Neural crest cell (in vitro differentiated cells): Measurements from ENCODE around the gene GABBR1. TPM values are rescaled to one million over a fixed set of nuclear protein-coding genes. Genes with fewer than 3 reads are reported as not detected.

Experiments used
- DNase-seq: peaks from one replicate; pipeline ENCODE4 v3.0.0; 2021; ENCODE audit warnings: low read depth, mixed read lengths, low spot score
- H3K27ac Mint-ChIP-seq: one replicate; pipeline ENCODE4 v1.8.0; 2021; ENCODE audit warnings: mild to moderate bottlenecking, mixed read lengths; ENCODE audit not compliant: unreplicated experiment
- H3K27me3 Mint-ChIP-seq: 2 replicates; pipeline ENCODE4 v1.8.0; 2021; ENCODE audit warnings: low read depth, mild to moderate bottlenecking, mixed read lengths
- H3K36me3 Mint-ChIP-seq: 2 replicates; pipeline ENCODE4 v1.8.0; 2021; ENCODE audit warnings: low read depth, mild to moderate bottlenecking, mixed read lengths
- H3K4me1 Mint-ChIP-seq: 2 replicates; pipeline ENCODE4 v1.8.0; 2021; ENCODE audit warnings: mixed read lengths
- H3K4me3 Mint-ChIP-seq: one replicate; pipeline ENCODE4 v1.8.0; 2021; ENCODE audit warnings: mild to moderate bottlenecking, mixed read lengths
- H3K9me3 Mint-ChIP-seq: 2 replicates; pipeline ENCODE4 v1.8.0; 2021; ENCODE audit warnings: mixed read lengths
- total RNA-seq: library from RNA; stranded (reverse); gene quantifications from 2 replicates; pipeline ENCODE4 v1.2.1, GENCODE V29; 2021
- TF ChIP-seq, protein P1 (sequence below): fragments of 200-600 bp; sonication (generic); conservative IDR thresholded peaks from 2 replicates; pipeline ENCODE4 v1.5.0; 2021; ENCODE audit warnings: antibody characterized with exemption, mild to moderate bottlenecking

The GABBR1 gene
- total RNA-seq, 1 donor from 2014 or later: 79.7 TPM

DNA sequence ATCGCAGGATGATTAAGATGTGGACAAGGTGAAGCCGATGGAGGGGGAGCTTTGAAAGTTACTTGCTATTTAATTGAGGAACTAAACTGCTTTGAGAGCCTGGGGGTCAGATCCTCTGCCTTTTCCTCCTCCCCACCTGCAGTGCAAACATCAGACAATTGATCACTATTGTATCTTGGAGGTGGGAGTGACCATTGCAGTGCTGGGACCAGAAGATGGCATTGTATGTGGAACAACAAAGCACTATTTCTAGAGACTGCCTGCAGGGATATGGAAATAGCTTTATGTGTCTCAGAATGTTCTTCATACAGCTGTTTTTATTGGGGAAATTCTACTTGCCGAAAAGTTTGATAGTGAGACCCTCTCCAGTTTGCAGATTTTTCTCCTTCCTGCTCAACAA, 28.1 kb upstream of the GABBR1 start:
- Mint-ChIP-seq H3K9me3 (no peaks in the 10 kb centered on the region), H3K36me3 (no peaks in the 10 kb centered on the region), H3K4me1 (peaks cover 25% of the 10 kb centered on the region), H3K4me3 (no peak overlapping the region), H3K27ac (no peak overlapping the region), H3K27me3 (peaks cover 30% of the 10 kb centered on the region)
- TF ChIP-seq, protein P1, sequence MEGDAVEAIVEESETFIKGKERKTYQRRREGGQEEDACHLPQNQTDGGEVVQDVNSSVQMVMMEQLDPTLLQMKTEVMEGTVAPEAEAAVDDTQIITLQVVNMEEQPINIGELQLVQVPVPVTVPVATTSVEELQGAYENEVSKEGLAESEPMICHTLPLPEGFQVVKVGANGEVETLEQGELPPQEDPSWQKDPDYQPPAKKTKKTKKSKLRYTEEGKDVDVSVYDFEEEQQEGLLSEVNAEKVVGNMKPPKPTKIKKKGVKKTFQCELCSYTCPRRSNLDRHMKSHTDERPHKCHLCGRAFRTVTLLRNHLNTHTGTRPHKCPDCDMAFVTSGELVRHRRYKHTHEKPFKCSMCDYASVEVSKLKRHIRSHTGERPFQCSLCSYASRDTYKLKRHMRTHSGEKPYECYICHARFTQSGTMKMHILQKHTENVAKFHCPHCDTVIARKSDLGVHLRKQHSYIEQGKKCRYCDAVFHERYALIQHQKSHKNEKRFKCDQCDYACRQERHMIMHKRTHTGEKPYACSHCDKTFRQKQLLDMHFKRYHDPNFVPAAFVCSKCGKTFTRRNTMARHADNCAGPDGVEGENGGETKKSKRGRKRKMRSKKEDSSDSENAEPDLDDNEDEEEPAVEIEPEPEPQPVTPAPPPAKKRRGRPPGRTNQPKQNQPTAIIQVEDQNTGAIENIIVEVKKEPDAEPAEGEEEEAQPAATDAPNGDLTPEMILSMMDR: no peak
- DNase-seq: no peak

DNA sequence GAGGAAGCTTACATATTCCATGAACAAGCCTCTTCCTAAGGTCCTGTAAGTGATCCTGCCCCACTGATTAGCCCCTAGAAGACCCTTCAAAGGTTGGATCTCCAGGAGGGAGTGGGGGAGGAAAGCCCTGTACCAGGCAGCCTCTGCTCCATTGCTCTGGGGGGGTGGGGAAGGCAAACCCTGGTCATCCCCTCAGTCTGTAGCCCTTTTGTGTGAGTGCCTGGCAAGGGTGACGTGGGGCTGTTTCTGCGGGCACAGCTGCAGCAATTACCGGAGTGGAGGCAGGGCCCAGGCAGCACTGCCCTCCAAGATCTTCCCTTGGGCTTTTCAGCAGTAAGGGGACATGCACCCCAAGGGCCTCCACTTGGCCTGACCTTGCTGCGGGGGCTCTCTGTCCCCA, 23.8 kb upstream of the GABBR1 start, which contains the start of gene MOG:
Gene MOG, plus strand, starts transcription at position 295 of the 400 bp plus-strand sequence. CDS start 118 bp downstream, outside the sequence.
- H3K4me3 Mint-ChIP-seq: no peak within 1 kb of the TSS
- no peaks in the 10 kb centered on the region for H3K9me3 Mint-ChIP-seq
- H3K27me3 Mint-ChIP-seq: peaks cover 21% of the 10 kb centered on the region
- TF ChIP-seq, protein P1: no peak
- no peaks in the 10 kb centered on the region for H3K36me3 Mint-ChIP-seq
- no peak for DNase-seq
- H3K27ac Mint-ChIP-seq: no peak within 1 kb of the TSS
- H3K4me1 Mint-ChIP-seq: peaks cover 12% of the 10 kb centered on the region

DNA sequence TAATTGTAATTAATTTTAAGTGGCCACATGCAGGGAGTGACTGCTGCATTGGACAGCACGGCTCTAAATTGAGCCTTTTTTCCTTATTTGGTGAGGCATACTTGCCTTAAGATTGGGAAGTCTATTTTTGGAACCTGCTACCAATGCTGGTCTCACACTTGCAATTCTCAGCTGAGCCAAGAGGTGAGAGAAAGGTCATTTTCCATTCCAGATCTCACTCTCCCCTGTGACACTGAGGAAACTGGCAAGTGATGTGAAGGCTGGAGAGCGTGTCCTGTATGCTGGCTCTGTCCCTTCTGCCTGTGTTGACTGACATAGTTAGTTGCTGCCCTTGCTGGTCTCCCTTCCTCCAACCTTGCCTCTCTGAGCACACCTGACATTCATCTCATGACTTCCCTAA, 23.2 kb upstream of the GABBR1 start:
- Mint-ChIP-seq H3K27ac (no peak overlapping the region), H3K36me3 (no peaks in the 10 kb centered on the region), H3K4me3 (no peak overlapping the region), H3K4me1 (peaks cover 10% of the 10 kb centered on the region), H3K9me3 (no peaks in the 10 kb centered on the region), H3K27me3 (peaks cover 16% of the 10 kb centered on the region)
- TF ChIP-seq, protein P1: no peak
- DNase-seq: no peak

DNA sequence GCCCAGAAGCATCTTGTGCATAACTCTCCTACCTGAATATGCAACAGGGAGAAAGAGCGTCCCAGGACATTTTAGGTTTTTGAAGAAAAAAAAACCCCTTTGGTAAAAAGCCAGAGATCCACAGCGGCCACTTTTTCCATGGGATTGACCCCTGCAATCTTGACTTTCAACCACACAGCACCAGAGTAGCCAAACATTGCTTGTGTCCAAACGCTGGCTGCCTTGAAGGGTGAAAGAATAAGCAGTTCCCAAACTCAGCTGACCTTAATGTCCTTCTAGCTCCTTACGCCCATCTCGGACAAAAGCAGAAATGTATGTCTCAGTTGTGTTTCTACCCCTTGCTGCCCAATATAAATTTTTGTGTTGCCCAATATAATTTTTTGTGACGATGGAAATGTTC, 22.7 kb upstream of the GABBR1 start:
- no peaks in the 10 kb centered on the region for H3K9me3 Mint-ChIP-seq
- DNase-seq: no peak
- H3K36me3 Mint-ChIP-seq: no peaks in the 10 kb centered on the region
- H3K27me3 Mint-ChIP-seq: peaks cover 12% of the 10 kb centered on the region
- no peak overlapping the region for H3K4me3 Mint-ChIP-seq
- peaks cover 6% of the 10 kb centered on the region for H3K4me1 Mint-ChIP-seq
- TF ChIP-seq, protein P1: no peak
- no peak overlapping the region for H3K27ac Mint-ChIP-seq

DNA sequence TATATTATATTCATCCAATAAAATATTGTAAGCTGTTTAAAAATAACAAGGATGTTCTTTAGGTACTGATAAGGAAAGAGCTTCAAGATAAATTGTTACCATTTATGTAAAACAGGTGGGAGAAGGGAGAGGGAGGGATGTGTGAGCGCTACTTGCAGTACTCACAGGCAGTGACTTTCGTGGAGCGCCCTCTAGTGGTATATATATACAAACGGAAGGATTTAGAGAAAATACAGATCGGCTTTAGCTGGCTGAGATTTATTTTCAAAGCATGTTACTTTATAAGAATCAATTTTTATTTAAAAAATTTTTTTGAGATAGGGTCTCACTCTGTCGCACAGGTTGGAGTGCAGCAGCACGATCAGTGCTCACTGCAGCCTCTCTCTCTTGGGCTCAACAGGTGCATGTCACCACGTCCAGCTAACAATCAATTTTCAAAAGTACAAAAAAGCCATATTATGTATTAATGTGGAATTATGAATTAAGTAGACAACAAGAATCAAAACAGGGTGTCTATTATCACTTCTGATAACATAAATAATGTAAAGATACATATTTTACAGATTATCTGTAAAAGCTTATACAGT, 20.6 kb upstream of the GABBR1 start:
- H3K36me3 Mint-ChIP-seq: no peaks in the 10 kb centered on the region
- H3K4me1 Mint-ChIP-seq: peaks cover 13% of the 10 kb centered on the region
- no peaks in the 10 kb centered on the region for H3K9me3 Mint-ChIP-seq
- peaks cover 12% of the 10 kb centered on the region for H3K27me3 Mint-ChIP-seq
- TF ChIP-seq, protein P1: peak; percentile 88
- DNase-seq: peak; percentile 31
- H3K27ac Mint-ChIP-seq: no peak overlapping the region
- no peak overlapping the region for H3K4me3 Mint-ChIP-seq
